ENCODE results near the gene TEX48. TPM values are rescaled to one million over a fixed set of nuclear protein-coding genes. Genes with fewer than 3 reads are reported as not detected.

TEX48 gene
- total RNA-seq (ENCODE audit: low replicate concordance): not detected in 2 replicates

GRCh38 chr9:114681594-114682332 is at the start of gene TEX48:
TSS of gene TEX48 (minus strand) at chr9:114682192. CDS start at chr9:114671723, 10,469 bp downstream.

GRCh38 chr9:114657705-114658104 is 24.3 kb downstream of the TEX48 start, which contains the start of gene TEX53:
TSS of gene TEX53 (minus strand) at chr9:114657805. CDS start at chr9:114657774, 31 bp downstream.

Other genes starting within 250 kb of the TEX48 start
- 0.83 and 1.2 TPM in 2 replicates for gene WHRN, start 176.7 kb downstream of the TEX48 start, total RNA-seq (ENCODE audit: low replicate concordance)
- gene ATP6V1G1, start 94.4 kb downstream of the TEX48 start, total RNA-seq (ENCODE audit: low replicate concordance): 35.2 and 137 TPM in 2 replicates
- 1.6 and 6.8 TPM in 2 replicates for gene TMEM268, start 70.9 kb downstream of the TEX48 start, total RNA-seq (ENCODE audit: low replicate concordance)
- not detected in 2 replicates for gene TEX53, start 24.4 kb downstream of the TEX48 start, total RNA-seq (ENCODE audit: low replicate concordance)
- gene TNFSF15, start 123.8 kb upstream of the TEX48 start, total RNA-seq (ENCODE audit: low replicate concordance): under 0.01 and 0.12 TPM in 2 replicates
- gene TNFSF8, start 248.4 kb upstream of the TEX48 start, total RNA-seq (ENCODE audit: low replicate concordance): not detected in 2 replicates

Measured in smooth muscle cell of the coronary artery (primary cell).